NCI-H2081 (cell line): ENCODE measurements around the gene ASS1.
A peak's percentile ranks its signal among the peaks of the same experiment; 100 is the strongest.

ENCODE experiments used
- DNase-seq, 2 experiments: peaks; one replicate each; lab custom pipeline; 2025; lab: John Stamatoyannopoulos, UW

ASS1 gene

DNA sequence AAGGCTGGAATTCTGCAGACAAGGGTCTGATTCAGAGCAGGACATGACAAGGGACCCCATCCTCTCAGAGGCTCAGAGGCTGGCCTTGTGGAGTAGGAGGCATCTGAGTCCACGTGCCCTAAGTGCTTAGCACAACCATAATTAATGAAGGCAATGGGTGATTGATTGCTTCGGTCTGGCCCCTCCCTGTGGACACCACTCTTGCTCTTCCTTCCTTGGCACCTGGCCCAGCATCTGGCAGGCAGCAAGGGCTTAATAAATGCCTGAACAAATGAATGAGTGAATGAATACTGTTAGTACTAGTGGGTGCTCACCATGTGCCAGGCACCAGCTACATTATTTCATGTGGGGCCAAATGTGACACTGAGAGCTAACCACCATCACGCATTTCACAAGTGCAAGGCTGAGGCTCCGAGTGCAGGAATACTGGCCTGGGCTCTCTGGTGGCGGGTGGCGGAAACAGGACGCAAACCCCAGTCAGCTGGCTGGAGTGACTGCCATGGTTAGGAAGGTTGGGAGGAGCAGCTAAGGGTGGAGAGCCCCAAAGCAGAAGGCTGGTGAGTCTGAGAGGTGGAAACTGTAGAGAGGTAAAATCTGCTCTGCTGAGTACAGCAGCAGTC is 53.6 kb downstream of the ASS1 start:
- peak in 1 of 2 experiments; percentile 32 for DNase-seq

DNA sequence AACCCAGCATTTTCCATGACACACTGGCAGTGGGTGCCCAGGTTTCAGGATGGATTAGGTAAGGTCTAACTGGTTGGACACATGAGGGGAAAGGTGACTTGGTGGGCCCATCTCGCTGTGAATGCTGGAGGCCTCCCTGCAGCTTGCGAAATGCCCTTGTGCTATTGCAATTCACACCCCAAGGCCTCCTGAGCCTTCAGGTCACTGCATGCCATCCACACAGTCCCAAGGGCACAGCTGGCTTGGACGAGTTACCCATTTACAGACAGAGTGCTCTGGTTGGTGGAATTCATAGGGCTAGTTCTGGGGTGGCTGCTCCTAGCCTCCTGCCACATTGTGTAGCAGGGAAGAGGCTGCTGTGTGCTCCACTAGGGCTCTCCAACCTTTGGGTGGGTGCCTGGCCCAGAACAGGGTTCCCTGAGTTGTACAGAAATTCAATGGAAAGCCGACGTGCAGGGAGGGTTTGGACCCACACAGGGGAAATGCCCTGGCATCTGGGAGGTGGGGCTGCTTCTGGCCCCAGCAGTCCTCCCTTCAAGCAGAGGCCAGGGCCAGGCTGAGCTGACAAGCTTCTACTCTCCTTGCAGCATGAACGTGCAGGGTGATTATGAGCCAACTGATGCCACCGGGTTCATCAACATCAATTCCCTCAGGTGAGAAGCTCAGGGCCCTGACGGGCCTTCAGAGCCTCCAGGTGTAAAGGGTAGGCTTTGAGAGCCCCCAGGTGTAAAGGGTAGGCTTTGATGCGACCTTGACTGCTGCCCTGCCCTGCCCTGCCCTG is 54.3 kb downstream of the ASS1 start:
- no peak for DNase-seq

DNA sequence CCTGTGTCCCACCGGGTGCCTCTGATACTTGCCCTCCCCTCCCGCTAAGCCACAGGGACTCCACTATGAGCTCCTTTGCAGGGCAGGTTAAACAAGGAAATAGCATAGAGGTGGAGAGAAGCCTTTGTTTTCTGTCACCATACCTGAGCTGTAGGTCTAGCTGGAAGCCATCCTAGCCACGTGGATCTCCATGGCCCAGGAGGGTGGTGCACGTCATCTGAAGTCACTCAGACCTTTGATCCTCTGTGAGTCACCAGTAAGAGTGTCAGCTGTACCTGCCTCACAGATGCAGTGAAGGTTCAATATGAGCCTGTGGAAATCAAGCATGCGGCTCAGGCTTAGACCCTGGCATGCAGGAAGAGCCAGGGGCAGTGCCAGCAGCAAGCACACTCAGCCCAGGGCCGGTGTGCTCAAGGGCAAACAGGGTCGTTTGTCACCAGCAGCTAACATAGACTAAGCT is 55.1 kb downstream of the ASS1 start:
- DNase-seq = no peak

DNA sequence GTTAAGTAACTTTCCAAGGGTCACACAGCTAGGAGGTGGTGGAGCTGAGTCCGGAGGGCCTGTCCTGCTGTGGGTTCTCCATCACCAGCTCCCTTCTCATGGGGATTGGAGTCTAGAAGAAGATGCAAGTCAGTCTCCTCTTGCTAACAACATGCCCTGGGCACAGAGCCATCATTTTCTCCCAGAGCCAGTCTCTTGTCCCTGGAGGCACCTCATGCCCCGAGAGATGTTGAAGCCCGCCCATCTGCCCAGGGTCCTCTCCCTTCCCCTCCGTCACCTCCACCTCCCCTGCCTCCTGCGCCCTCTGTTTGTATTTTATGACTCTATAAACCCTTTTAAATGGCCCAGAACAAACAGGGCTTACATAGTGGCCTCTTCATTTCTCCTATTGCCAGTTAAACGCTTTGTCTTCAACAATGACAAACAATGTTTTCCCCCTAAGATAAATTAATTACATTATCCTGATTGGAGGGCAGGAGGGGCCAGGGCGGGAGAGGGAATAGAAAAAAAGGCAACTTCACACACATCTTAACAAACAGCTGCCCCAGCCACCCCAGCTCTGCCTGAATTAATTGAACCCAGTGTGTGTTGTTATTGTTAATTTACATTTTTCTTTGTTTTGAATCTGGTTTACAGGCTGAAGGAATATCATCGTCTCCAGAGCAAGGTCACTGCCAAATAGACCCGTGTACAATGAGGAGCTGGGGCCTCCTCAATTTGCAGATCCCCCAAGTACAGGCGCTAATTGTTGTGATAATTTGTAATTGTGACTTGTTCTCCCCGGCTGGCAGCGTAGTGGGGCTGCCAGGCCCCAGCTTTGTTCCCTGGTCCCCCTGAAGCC is 55.8 kb downstream of the ASS1 start:
- peak in 1 of 2 experiments; percentile 21 for DNase-seq

DNA sequence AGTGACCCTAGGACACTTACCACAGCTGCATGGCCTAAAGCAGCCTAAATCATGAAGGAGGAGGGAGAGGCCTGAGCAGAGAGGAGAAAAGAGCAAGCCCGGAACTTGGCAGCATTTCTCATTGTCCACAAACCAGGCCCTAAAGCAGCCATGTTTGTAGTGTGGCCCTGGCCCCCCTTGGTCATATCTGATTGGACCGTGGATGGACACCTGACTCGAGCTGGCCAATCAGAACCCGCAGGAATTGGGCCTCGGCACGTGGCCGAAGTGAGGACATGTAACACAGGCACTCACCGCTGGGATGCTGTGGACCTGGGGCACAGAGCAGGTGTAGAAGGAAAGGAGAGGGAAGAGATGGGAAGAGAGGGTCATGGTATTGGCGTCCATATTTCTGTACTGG is 56.9 kb downstream of the ASS1 start:
- DNase-seq = no peak

DNA sequence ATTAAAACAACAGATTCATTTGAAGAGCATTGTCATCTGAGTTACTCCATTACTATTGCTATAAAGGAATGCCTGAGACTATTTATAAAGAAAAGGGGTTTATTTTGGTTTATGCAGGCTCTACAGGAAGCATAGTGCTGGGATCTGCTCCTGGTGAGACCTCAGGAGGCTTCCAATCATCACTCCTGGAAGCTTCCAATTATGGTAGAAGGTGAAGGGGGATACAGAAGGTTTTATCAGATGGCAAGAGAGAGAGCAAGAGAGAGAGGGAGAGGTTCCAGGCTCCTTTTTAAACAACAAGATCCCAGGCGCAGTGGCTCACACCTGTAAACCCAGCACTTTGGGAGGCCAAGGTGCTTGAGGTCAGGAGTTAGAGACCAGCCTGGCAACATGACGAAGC is 63.5 kb downstream of the ASS1 start:
- no peak for DNase-seq

DNA sequence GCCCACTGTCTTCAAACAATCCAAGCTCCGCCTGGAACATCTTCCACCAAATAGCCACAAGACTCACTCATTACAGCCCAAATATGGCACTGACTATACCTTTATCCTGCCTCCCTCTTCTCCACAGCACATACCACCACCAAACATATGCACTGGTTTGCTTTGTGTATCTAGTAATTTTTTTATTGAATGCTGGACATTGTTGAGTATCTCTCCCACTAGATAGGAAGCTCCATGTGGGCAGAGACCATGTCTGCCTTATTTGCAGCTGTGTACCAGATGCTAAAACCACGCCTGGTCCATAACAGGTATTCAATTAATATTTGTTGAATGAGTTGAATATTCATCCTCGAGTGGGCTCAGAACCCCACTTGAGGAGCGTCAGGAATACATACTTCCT is 67.4 kb downstream of the ASS1 start:
- DNase-seq = no peak

DNA sequence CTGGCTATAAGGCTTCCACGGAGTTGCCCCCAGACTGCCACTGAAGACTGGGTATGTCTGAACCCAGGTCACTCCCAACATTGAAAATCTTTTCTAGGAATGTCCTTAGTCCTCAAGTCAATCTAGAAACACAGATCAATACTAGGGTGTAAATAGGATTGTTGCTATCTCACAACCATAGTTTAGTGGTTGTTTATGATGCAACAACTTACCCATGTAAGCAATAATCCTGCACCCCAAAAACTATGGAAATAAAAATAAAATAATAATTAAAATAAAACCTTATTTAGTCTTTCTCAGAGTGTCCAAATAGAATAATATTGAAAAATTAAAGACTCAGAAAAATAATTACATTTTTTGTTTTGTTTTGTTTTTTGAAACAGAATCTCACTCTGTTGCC is 68.3 kb downstream of the ASS1 start:
- no peak for DNase-seq

DNA sequence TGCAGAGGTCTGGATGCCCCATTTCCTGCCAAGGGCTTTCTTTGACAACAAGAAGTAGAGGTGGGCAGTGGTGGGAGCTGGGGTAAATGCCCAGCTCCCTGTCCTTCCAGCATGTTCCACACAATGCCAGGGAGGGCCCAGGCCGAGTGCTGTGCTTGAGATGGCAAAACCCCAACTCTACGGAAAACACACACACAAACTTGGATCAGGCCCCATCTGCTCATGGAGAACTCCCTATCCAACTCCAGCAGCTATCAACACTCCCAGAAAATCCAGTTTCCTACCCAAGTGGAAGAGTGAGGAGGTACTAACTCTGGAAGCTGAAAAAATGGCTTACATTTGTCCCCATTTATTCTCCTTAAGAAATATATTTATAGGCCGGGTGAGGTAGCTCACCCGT is 73.5 kb downstream of the ASS1 start:
- no peak for DNase-seq

DNA sequence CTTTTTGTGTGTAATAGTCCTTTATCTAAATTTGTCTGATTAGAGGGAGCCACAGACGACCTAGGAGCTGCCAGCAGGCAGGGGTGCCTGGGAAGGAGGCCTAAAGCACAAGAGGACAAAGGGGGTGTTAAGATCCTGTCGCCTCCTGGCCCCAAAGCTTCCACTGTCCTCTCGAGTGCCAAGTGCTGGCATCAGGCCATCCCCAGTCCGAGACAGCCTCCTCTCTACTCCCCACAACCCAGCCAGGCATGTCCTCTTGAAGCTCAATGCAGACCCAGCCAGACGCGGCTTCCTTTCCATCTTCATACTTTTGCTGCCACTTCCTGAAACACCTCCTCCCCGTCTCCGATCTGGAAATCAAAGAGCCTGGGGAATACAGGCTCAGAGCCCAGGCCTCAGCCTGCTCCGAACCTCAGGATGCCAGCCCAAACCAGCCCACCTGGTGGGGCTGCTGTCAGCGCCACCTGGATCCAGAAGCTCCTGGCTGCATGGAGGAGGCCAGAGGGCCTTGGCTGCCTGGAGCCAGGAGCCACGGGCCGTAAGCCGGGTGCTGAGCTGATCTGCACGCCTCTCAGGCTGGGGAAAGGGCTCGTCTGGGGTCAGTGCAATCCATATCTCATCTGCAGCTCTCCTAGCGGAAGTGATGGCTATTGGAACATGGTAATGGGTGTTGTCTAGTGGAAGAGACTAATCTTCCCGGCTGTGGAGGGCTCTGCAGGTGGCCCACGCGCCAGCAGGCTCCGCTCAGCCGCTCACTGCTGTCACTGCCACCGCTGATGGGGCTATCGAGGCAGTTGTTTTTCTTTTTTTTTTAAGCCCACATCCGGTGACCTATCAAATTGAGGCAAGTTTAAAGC is 74.4 kb downstream of the ASS1 start:
- DNase-seq = no peak

DNA sequence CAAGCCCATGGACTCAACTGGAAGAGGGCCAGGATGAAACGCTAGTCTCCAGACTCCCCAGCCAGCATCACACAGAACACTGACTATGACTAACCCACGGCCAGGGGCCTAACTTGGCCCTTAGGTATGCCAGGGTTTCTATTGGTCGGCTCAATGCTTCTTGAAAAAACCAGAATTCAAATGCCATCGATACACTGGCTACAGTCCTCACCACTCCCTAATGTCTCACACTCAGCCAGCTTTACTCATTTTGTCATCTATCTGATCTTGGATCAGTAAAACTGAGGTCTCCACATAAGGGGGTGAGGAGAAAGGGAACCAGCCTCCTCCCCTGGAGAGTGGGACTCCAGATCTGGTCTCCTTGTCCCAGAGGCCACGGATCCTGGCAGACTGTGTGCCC is 75.2 kb downstream of the ASS1 start:
- DNase-seq = no peak

DNA sequence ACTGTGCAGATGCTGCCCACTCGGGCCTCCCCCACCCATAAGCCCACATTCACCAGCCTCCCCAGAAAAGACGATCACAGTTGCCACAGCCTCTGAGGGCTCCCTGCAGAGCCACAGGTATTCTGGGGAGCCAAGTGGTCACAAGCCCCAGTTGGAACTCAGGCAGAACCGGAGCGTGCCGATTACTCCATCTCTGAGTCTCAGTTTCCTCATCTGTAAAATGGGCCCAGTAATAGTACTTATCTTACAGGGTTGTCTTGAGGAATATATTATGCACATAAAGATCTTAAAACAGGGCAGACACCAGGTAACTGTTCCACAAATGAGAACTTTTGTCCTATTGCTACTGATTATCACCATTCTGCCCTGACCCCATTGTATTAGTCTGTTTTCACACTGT is 77.0 kb downstream of the ASS1 start:
- no peak for DNase-seq

DNA sequence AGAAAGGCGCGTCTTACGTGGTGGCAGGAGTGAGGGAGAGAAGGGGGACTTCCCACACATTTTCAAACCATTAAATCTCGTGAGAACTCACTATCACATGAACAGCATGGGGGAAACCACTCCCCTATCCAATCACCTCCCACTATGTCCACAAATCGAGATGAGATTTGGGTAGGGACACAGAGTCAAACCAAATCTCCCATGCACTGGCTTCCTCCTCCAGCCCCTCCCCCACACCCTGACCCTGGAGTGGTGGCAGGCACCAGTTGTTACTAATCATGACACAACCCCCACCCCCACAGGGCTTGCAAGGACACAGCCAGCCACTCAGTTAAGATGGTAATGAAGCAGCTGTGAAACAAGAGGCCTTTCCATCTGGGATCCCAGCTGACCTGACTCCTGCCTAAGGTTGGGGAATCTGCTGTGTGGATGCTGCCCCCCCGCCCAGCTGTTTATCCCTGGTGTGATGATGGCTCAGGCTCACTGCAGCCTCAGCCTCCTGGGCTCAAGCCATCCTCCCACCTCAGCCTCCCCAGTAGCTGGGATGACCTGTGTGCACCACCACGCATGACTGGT is 77.6 kb downstream of the ASS1 start:
- no peak for DNase-seq

DNA sequence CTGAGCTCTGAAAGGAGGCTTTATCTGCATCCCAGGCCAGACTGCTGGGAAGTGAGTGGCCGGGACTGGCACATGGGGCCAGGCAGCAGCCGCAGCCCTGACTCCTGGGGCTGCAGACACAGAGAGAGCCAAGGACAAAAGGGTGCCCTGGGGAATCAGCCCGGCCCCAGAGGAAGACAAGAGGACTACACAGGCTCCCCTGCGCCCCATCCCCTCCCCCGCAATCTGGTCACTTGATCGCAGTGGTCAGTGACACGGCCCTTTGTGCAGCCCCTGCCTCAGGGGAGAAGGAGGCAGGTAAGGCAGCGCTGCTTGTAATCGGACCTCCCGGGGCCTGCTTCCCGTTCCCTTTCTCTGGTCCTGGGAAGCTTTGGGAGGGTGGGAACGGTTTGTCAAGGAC is 79.2 kb downstream of the ASS1 start:
- no peak for DNase-seq

DNA sequence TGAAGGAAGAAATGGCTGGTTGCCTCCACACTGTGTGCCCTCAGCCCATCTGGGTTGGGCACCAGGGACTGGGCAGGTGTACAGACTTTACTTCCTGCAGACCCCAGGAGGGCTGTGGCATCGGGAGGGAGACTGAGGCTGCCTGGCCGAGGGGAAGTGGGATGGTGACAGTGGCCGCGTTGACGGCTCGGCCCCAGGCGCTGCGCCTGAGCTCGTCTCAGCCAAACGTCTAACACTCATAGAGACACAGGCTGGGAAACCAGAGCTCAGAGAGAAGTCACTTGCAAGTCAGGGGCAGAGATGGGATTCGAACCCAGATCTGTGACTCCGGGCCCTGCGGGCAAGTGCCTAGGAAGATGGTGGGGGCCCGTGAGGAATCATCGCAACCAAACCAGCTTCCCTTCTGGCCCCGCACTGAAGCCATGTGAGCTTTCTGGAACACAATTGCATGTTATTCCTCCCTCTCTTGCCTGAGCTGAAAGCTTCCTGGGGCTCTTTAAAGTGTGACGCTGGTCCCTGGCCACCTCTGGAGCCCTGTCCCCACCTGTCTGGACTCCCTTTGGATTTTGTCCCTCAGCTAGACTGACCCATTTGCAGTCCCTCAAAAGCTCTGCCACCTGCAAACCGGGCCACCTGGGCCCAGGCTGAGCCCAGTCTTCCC is 81.6 kb downstream of the ASS1 start:
- no peak for DNase-seq

DNA sequence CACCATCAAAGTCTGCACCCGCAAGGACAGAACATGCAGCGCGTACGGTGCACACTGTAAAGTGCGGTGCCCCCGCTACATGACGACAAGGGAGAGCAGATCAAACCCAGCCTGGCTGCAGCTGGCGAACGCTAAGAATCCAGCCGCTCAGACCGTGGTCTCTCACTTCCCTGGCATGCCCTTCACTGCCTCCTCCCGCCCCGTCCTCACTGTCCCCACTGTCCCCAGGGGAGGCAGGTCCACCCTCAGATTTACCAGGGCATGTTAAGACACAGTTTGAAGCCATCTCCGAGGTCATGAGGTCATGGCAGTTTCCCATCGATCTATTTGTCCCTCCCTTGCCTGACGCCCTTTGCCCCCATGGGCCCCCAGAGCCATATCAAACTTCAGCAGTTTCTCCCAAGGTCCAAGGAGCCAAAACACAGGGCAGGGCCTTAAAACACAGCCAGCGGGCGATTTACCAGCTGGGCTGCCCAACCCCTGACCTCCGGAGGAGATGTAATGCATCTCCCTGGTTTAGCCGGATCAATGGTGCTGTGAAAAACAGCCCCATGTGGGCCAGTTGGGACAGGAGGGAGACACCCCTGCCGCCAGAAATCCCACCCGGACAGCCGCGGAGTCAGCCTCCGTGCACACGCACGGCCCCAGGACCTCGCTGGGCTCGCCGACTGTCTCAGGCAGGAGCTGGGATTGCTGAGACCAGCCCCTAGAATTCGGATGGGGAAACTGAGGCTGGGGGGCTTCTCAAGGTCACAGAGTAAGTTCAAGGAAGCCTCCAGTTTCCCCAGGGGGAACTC is 82.3 kb downstream of the ASS1 start:
- no peak for DNase-seq

DNA sequence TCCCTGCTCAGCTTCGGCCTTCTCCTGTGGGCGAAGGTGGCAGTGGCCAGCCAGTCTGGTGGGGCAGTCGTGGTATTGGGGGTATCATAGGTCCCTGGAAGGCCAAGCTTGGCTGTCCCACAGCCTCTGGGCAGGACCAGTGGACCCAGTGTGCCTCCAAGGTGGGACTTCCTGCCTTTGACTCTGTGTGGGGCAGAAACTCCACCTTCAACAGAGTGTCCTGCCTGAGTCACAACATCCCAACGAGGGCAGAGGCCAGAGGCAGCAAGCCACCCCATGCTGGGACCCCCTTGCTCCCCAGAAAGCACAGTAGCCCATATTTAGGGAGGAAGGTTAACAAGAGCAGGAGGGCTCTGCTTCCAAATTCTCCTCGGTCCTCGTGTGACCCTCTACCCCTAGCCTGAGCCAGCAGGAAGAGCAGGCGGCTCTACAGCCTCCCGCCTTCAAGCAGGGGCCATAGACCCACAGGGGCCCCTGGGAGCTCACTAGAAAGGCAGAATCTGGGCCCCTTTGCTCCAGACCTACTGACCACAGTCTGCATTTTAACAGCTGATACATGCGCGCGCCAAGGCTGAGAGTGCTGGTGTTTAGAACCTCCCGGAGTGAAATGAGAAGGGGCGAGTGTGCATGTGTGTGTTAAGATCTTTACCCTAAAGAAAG is 83.0 kb downstream of the ASS1 start:
- no peak for DNase-seq

DNA sequence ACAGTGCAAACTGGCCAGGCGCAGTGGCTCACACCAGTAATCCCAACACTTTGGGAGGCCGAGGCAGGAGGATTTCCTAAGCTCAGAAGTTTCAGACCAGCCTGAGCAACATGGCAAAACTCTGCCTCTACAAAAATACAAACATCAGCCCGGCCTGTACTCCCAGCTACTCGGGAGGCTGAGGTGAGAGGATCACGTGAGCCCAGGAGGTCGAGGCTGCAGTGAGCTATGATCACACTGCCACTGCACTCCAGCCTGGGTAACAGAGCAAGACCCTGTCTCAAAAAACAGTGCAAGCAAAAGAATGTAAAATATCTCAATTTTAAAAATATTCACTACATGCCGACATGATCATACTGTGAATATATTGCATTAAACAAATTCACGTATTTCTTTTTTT is 83.9 kb downstream of the ASS1 start:
- no peak for DNase-seq

DNA sequence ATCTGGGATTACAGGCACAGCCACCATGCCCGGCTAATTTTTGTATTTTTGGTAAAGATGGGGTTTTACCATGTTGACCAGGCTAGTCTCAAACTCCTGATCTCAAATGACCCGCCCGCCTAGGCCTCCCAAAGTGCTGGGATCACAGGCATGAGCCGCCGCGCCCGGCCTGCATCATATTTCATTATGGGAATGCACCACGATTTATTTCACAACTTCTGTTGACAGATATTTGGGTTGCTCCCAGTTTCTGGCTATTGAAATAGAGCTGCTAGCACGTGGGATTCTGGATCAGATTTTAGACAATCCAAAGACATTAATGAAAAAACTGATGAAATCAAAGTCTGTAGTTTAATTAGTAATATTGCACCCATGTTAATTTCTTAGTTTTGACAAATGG is 86.2 kb downstream of the ASS1 start:
- DNase-seq = no peak

DNA sequence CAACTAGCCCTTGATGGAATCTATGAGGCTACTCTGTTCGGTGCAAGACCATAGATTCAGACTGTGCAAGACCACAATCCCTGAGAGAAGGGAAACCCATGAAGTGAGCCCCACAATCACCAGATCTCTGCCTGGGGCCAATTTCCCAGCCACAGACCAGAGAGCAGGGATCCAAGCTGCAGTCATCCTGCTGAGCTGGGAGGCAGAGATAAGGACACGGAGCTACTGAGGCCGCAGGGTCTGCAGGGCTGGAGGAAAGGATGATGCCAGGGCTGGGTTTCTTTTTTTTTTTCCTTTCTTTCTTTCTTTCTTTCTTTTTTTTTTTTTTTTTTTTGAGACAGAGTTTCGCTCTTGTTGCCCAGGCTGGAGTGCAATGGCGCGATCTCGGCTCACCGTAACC is 86.9 kb downstream of the ASS1 start:
- no peak for DNase-seq
